ENCODE results near the gene LGMN. TPM values are rescaled to one million over a fixed set of nuclear protein-coding genes. Genes with fewer than 3 reads are reported as not detected.

The LGMN gene
- total and polyA plus RNA-seq, 2 of the 8 experiments (the other 6 are each of a cell fraction or from before 2014, with no cell fraction given) = 57.4 to 83.4 TPM

- no peak for TF ChIP-seq POU5F1 (IDR thresholded peaks at IDR 0.05; ENCODE audit: low read depth, low read length)
- TF ChIP-seq RXRA (IDR thresholded peaks at IDR 0.05; ENCODE audit: insufficient read depth, low read depth, low read length) = no peak
- TF ChIP-seq TBP (IDR thresholded peaks at IDR 0.05; ENCODE audit: low read depth, low read length) = no peak
- TF ChIP-seq CHD7 (IDR thresholded peaks at IDR 0.05; ENCODE audit: insufficient replicate concordance, low read length) = no peak
- TF ChIP-seq RAD21 (IDR thresholded peaks at IDR 0.05 in 1 of 2, conservative IDR thresholded peaks at IDR 0.05 in 1 of 2; ENCODE audit: low read depth in 2 of 2, low read length in 2 of 2) = no peak
- TF ChIP-seq ATF3 (IDR thresholded peaks at IDR 0.05; ENCODE audit: insufficient read depth, low read depth, low read length) = no peak
- no peak for TF ChIP-seq KDM1A (IDR thresholded peaks at IDR 0.05; ENCODE audit: borderline replicate concordance, low read length)
Observed at GRCh38 chr14:92704821-92705220, 43.6 kb downstream of the LGMN start (continued).

Data from H1 (cell line).